ENCODE results near the gene FCMR.
"Not testable (repeated sequence)": the region's sequence is repeated elsewhere in the genome, so short reads cannot be mapped to it uniquely, and the experiment has no call there.

FCMR gene

DNA sequence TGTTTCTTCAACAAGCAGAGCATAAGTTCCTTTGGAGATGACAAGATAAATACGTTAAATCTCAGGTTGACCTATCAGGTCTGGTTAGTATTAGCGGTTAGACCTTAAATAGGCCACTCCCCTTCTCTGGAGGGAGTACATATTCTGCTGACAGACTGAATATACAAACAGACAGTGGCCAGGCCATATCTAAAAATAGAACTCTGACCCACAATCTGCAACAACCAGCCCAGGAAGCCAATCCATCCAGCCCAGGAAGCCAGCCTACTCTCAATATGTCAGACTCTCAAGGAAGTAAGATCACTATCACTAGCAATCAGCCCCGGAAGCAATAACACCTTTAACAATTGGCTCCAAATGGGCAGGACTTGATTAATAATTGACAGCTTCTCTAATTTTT is 49.6 kb downstream of the FCMR start:
- no peak for DNase-seq (ENCODE audit: low read depth)

DNA sequence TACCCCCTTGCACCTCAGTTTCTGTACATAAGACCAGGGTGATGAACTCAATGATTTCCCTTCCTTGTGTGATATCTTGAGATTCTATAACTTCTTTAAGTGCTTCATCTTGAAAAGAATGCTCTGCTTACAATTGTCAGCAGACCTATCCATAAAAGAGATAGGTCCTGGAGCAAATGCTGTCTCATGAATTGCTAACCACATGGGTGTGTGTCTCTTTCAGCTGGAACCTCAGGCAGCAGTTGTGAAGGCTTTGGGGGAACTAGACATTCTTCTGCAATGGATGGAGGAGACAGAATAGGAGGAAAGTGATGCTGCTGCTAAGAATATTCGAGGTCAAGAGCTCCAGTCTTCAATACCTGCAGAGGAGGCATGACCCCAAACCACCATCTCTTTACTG is 53.5 kb downstream of the FCMR start:
- no peak for DNase-seq (ENCODE audit: low read depth)

DNA sequence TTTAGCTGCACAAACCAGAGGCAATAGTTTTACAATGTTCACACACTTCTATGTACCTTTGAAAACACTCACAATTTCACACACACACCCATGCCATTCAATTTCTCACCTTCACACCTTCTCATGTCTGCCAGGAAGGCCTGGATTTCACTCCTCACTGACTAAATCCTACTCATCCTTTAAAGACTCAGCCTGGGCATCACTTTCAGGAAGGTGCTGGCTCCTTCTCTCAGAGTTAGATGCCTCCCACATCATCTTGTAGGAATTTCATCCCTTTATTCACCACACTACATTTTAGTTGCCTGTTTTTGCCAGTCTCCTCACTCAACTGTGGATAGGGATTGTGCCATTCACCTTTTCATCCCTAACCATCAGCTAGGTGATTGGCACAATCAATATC is 54.0 kb downstream of the FCMR start:
- no peak for DNase-seq (ENCODE audit: low read depth)

DNA sequence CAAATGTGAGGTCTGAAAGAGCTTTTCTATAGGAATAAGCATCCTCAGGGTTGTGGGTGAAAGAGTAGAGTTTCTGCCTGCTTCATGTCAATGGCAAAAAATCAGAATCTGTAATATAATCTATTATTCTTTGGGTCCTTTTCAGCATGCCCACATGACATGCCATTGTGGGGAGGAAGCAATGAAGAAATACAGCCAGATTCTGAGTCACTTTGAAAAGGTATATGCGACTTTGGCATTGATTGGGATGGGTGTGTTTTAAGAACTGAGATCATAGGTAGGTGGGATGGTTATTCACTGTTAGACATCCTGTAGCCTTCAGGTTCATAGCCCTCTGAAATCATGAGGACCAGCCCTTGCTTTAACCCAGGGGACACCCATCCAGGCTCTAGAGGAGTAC is 54.5 kb downstream of the FCMR start:
- no peak for DNase-seq (ENCODE audit: low read depth)

DNA sequence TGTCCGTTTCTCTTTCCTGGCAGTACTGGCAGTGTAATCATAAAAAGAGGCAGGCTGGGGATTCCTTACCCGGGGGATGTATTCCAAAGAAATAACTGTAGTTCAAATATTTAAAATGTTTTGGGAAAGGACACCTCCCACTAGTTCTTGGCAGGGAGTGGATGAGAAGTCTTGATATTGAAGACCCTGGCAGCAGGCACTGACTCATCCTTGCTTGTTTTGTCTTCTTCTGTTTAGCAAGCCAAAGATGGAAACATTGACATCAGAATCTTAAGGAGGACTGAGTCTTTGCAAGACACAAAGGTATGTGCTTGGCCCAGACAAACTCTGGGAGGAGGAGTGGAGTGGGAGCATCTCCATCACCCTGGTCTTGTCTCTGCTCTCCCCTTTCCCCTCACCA is 55.7 kb downstream of the FCMR start:
- DNase-seq (ENCODE audit: low read depth) = no peak

DNA sequence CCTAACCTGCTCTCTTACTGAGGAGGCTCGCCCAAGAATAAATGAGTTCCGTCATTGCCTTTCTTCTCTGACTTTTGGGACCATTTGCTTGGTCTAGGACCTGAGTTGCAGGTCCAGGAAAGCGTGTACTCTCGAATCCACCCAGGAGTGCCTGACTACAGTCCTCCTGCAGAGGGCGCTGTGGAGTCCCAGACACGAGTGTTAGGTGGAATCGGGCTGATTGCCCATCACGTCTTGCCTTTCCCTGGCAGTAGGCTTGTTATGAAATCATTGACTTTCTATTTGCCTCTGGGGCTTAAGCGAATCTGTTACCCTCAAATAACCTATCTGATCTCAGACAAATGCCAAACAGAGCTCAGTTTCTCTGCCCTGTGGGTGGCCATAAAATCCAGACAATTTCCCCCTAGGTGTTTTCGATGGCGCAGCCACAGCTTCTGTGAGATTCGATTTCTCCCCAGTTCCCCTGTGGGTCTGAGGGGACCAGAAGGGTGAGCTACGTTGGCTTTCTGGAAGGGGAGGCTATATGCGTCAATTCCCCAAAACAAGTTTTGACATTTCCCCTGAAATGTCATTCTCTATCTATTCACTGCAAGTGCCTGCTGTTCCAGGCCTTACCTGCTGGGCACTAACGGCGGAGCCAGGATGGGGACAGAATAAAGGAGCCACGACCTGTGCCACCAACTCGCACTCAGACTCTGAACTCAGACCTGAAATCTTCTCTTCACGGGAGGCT is 56.6 kb downstream of the FCMR start, which contains the start of gene IL20:
Gene IL20 (plus strand): TSS at position 685 of the 733 bp plus-strand sequence. CDS start 230 bp downstream, outside the sequence.
- DNase-seq (ENCODE audit: low read depth) = peak; percentile 70

DNA sequence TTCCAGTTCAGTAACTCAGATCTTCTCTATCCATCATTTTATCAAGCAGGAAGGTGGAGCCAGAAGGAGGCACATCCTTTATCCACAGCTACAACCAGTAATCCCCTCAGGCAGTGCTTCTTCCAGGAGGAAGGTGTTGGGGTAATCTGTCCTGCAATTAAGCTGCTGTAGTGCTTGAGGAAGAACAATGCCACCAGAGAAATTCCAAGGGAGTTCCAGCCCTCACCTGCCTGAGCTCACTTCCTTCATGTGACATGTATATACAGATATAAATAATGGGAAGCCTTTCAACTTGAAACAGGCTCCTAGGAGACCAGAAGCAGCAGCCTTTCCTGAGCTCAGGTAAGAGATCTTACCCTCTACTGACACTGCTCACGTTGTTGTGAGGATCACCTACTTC is 58.5 kb downstream of the FCMR start:
- DNase-seq (ENCODE audit: low read depth) = no peak

DNA sequence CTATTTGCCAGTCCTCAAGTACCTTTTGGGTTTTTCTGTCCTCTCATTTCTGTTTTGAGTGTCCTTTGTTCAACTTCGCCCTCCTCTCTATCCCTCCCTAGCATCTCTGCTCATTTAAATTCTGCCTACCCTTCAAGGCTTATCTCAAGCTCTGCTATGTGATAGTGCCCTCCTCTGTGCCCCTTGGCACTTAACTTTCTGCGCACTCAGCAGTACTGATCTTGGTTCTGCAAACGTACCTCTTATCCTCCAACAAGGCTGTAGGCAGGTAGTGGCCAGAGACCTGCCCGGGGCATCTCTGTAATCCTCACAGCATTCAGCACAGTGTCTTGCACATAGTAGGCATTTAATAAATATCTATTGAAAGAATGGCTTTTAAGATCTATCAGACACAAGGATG is 61.6 kb downstream of the FCMR start:
- DNase-seq (ENCODE audit: low read depth) = no peak

DNA sequence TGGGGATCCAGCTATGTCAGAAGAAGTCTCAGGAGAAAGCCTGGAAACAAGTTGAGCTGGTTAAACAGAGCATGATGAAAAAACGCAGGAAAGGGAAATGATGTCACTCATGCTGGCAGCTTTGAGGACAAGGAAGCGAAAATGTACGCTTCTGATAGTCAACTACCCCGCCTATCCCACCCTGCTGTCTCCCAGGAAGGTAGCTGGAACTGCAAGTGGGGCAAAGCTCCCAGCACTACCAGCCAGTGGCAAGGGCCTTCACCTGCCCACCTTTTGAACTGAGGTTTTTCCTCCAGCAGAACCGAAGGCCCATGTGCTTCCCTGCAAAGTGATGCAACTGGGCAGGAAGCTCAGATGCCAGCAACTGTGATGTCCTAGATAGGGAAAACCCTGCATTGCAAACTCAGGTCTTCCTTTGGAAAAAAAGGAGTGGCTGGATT is 62.6 kb downstream of the FCMR start:
- no peak for DNase-seq (ENCODE audit: low read depth)

DNA sequence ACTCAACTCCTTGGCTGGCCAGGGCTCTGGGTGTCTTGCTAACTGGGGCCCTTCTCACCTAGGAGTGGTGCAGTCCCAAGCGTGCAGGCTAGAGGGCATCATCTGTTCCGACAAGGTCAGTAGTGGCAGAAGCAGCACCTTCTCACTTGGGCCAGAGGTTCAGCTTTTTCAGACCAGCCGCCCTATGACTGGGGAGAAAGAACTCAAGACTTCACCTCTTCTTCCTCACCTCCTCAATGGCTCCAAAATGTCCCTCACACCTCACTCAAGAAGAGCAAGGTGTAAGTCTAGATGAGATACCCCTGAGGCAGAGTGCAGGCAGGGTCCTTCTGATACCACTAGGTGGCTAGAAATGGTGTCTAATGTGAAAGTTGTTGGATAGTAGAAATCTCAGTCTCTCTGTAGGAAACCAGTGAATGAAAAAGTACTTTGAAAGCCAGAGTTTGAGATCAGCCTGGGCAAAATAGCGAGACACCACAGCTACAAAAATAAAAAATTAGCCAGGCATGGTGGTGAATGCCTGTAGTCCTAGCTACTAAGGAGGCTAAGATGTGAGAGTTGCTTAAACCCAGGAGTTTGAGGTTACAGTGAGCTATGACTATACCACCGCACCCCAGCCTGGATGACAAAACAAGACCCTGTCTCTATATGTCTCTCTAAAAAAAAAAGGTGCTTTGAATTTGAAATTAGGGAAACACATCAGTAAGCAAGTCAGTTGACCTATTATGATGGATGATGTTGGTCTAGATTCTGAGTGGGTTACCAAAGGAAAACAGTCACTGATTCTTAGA is 64.9 kb downstream of the FCMR start:
- no peak for DNase-seq (ENCODE audit: low read depth)

DNA sequence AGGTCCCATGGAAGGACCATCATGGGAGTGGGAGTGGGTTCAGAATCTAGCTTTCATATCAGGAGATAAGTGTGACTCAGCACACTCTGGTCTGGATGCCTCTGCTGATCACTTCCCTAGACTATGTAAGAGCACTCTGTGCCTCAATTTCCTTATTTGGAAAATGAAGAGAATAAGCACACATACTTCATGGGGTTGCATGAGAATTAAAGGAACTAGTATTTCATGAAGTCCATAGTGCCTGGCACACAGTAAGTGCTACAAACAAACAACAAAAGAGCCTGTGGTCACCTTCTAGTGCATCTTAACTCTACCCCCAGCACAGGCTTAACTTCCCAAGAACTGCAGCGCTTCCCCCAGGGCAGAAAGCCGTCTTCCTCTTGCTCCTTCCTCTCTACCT is 65.9 kb downstream of the FCMR start:
- no peak for DNase-seq (ENCODE audit: low read depth)

DNA sequence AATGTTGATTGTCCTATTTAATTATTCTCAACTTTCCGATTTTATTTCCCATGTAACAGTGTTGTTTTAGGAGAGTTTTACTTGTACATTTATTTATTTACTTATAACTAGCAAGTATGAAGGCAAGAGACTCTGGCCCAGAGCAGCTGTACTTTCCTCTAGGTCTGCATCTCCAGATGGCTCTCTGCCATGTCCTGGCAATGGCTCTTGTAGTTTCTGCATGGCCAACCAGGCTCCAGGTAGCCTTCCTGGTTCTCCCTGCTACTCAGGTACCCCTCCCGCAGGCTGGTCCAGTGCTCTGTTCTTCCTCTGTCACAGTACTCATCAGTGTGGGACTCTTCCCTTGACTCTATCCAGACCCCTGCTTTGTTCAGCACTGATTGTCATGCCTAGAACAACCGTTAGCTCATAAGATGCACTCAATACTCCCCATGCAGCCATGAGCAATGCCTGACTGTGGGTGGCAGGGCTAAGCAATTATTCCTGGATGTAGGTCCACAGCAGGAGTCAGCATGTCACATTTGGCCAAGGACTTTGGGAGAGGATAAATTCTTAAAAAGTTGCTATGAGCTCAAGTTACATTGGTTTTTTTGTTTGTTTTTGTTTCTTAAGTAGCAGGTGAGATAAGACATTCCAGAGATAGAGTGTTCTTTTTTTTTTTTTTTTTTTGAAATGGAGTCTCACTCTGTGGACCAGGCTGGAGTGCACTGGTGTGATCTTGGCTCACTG is 67.2 kb downstream of the FCMR start:
- DNase-seq (ENCODE audit: low read depth) = no peak

DNA sequence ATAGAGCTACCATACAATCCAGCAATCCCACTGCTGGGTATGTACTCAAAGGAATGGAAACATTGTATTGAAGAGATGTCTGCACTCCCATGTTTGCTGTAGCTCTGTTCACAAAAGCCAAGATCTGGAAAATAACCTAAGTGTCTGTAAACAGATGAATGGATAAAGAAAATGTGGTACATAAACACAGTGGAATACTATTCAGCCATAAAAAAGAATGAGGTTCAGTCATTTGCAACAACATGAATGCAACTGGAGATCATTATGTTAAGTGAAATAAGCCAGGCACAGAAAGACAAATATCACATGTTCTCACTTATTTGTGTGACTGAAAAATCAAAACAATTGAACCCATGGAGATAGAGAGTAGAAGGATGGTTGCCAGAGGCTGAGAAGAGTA is 68.0 kb downstream of the FCMR start:
- not testable (repeated sequence) for DNase-seq (ENCODE audit: low read depth)

Measured in CMK (cell line).